ENCODE data around the gene DEPDC5. TPM values are rescaled to one million over a fixed set of nuclear protein-coding genes. Genes with fewer than 3 reads are reported as not detected.

DEPDC5 gene
- total and polyA plus RNA-seq, 10 of the 15 experiments (the other 5 are each of a cell fraction or from before 2014, with no cell fraction given) = 3.0 to 38.9 (median 22.8) TPM

- ChIA-PET RAD21 (ENCODE audit: unreplicated experiment) (no interaction called here), SMC1A (ENCODE audit: uncharacterized antibody, unreplicated experiment) (no interaction called here), POLR2A (no interaction called here), CTCF (interaction anchor here (0.8 kb wide), 1 partner anchor 93 kb away, joined by 3 read pairs; no protein-coding TSS in a partner anchor)
- Histone ChIP-seq H3K36me3 (ENCODE audit: control insufficient read depth in 2 of 2, insufficient read depth in 2 of 2, low read length in 1 of 2) (peaks cover 12 to 27% of the 10 kb centered on the region in 2 experiments; a peak in 3 of 4 replicates), H3K27me3 (replicated peaks in 1 of 2; ENCODE audit: control insufficient read depth in 2 of 2, insufficient read depth in 2 of 2, low read length in 1 of 2) (no peaks in the 10 kb centered on the region), H2AFZ (ENCODE audit: control insufficient read depth, low read depth, low read length) (no peak overlapping the region), H3K4me2 (ENCODE audit: control insufficient read depth, insufficient read depth) (no peak overlapping the region), H3K27ac (ENCODE audit: control insufficient read depth, insufficient read depth) (no peak overlapping the region), H4K20me1 (ENCODE audit: control insufficient read depth, insufficient read depth) (no peaks in the 10 kb centered on the region), H3K9me3 (replicated peaks; ENCODE audit: control insufficient read depth, insufficient read depth, low read length) (no peaks in the 10 kb centered on the region), H3K79me2 (ENCODE audit: control insufficient read depth, insufficient read depth, low read length) (no peaks in the 10 kb centered on the region), H3K9ac (ENCODE audit: control insufficient read depth, insufficient read depth, low read length) (no peak overlapping the region), H3K4me3 (no peak overlapping the region), H3K4me1 (ENCODE audit: control insufficient read depth, insufficient read depth, low read length) (no peaks in the 10 kb centered on the region)
- intact Hi-C loops (cut with micrococcal nuclease; ENCODE audit: unreplicated experiment) = no loop called here
- in situ Hi-C loops (cut with MboI) = no loop called here
- BruUV-seq (replicated peaks) = no TSS peak
- no peak for FAIRE-seq
- WGBS (ENCODE audit: insufficient coverage, insufficient replicate concordance, low lambda C conversion rate, missing lambda C conversion rate) = 83% methylated on average over 12 of the region's 12 CpGs
- DNase-seq (ENCODE audit: low read depth, low spot score) = no peak
- ATAC-seq = no peak
- TF ChIP-seq POU2F2 (IDR thresholded peaks at IDR 0.05; ENCODE audit: borderline replicate concordance, low read depth, low read length) (no peak), RAD21 (IDR thresholded peaks at IDR 0.05; ENCODE audit: insufficient read depth, low read depth, low read length) (no peak), RB1 (IDR thresholded peaks at IDR 0.05; ENCODE audit: borderline replicate concordance) (no peak), SIN3A (IDR thresholded peaks at IDR 0.05; ENCODE audit: low read depth, low read length) (no peak), REST (IDR thresholded peaks at IDR 0.05; ENCODE audit: low read depth, low read length) (no peak), ZZZ3 (IDR thresholded peaks at IDR 0.05; ENCODE audit: control insufficient read depth, insufficient read length, low read depth) (no peak), RUNX3 (IDR thresholded peaks at IDR 0.05; ENCODE audit: low read length) (no peak), BCL11A (IDR thresholded peaks at IDR 0.05; ENCODE audit: low read depth, low read length) (no peak), ZNF274 (IDR thresholded peaks at IDR 0.05; ENCODE audit: insufficient read depth, insufficient read length) (no peak), ZNF592 (IDR thresholded peaks at IDR 0.05) (no peak)
- TF ChIP-seq, protein P1, sequence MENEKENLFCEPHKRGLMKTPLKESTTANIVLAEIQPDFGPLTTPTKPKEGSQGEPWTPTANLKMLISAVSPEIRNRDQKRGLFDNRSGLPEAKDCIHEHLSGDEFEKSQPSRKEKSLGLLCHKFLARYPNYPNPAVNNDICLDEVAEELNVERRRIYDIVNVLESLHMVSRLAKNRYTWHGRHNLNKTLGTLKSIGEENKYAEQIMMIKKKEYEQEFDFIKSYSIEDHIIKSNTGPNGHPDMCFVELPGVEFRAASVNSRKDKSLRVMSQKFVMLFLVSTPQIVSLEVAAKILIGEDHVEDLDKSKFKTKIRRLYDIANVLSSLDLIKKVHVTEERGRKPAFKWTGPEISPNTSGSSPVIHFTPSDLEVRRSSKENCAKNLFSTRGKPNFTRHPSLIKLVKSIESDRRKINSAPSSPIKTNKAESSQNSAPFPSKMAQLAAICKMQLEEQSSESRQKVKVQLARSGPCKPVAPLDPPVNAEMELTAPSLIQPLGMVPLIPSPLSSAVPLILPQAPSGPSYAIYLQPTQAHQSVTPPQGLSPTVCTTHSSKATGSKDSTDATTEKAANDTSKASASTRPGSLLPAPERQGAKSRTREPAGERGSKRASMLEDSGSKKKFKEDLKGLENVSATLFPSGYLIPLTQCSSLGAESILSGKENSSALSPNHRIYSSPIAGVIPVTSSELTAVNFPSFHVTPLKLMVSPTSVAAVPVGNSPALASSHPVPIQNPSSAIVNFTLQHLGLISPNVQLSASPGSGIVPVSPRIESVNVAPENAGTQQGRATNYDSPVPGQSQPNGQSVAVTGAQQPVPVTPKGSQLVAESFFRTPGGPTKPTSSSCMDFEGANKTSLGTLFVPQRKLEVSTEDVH (IDR thresholded peaks at IDR 0.05; ENCODE audit: low read depth, partially characterized antibody) = no peak
These were observed 122.5 kb downstream of the DEPDC5 start for GRCh38 chr22:31876156-31876920.
